Activated CD8-positive, alpha-beta T cell treated with anti-CD3 and anti-CD28 coated beads for 36 hours (primary cell): ENCODE measurements around the gene CST2. TPM values are rescaled to one million over a fixed set of nuclear protein-coding genes. Genes with fewer than 3 reads are reported as not detected.
"Not testable (repeated sequence)": the region's sequence is repeated elsewhere in the genome, so short reads cannot be mapped to it uniquely, and the experiment has no call there.

Experiments
- ATAC-seq: fragments of 200-7000 bp; cut with Tn5 transposase; one replicate; pipeline ENCODE4 v1.10.0; 2021; ENCODE audit warnings: mild to moderate bottlenecking, moderate library complexity
- CTCF ChIA-PET: fragments of 350-600 bp; sonication (Branson Sonifier 250); formaldehyde crosslinking; loops from one replicate; lab custom pipeline; 2021; ENCODE audit warnings: antibody characterized with exemption; lab: Charles Lee
- POLR2A ChIA-PET: fragments of 350-600 bp; sonication (Branson Sonifier 250); formaldehyde crosslinking; loops from one replicate; lab custom pipeline; 2021; ENCODE audit warnings: antibody characterized with exemption; lab: Charles Lee
- DNase-seq: peaks from one replicate; pipeline ENCODE4 v3.0.0-alpha.2; 2020
- H3K27ac Mint-ChIP-seq: one replicate; pipeline ENCODE4 v1.8.0; 2021; ENCODE audit warnings: mild to moderate bottlenecking, mixed read lengths
- H3K27me3 Mint-ChIP-seq: one replicate; pipeline ENCODE4 v1.8.0; 2021; ENCODE audit warnings: mixed read lengths
- H3K36me3 Mint-ChIP-seq: one replicate; pipeline ENCODE4 v1.8.0; 2021; ENCODE audit warnings: low read depth, mixed read lengths
- H3K4me1 Mint-ChIP-seq: one replicate; pipeline ENCODE4 v1.8.0; 2021; ENCODE audit warnings: low read depth, mixed read lengths
- H3K4me3 Mint-ChIP-seq: one replicate; pipeline ENCODE4 v1.8.0; 2021; ENCODE audit warnings: mild to moderate bottlenecking, moderate library complexity, mixed read lengths
- H3K9me3 Mint-ChIP-seq: one replicate; pipeline ENCODE4 v1.8.0; 2021; ENCODE audit warnings: mixed read lengths
- CTCF ChIP-seq: fragments of 200-600 bp; IDR thresholded peaks from one replicate; pipeline ENCODE4 v1.8.0; 2022; ENCODE audit warnings: antibody characterized with exemption, mild to moderate bottlenecking
- intact Hi-C: fragments of 100-400 bp; cut with micrococcal nuclease; formaldehyde crosslinking; loops from one replicate; pipeline ENCODE4 v1.10.0; 2022
- total RNA-seq, 2 experiments: library from RNA; stranded (reverse); gene quantifications; one replicate each; pipeline ENCODE4 v1.2.3, GENCODE V29; 2021

The CST2 gene
- total RNA-seq, 2 experiments from 2014 or later = not detected

DNA sequence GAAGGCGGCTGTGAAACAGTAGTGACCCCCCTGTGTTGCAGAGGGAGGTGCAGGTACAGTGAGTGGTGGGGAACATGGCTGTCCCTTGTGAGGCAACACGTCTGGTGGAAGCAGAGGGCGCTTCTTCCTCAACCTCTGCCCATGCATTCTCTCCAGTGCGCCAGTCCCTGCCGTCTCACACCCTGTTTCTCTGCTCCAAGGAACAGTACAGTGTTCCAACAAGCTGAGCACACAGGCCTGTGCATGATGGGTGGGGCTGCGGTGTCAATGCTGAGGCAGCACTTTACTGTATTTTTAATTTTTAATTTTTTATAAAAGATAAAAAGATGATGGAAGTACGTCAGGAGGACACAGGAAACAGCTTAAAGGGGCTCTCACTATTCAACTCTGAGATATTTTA lies 32.5 kb downstream of the CST2 start:
- no peak for ATAC-seq
- no peak for TF ChIP-seq CTCF
- H3K9me3 Mint-ChIP-seq = no peaks in the 10 kb centered on the region
- H3K27ac Mint-ChIP-seq = no peak overlapping the region
- H3K4me1 Mint-ChIP-seq = no peaks in the 10 kb centered on the region
- ChIA-PET POLR2A (no interaction called here), CTCF (no interaction called here)
- H3K27me3 Mint-ChIP-seq = peaks cover 18% of the 10 kb centered on the region
- DNase-seq = no peak
- H3K4me3 Mint-ChIP-seq = no peak overlapping the region
- no peaks in the 10 kb centered on the region for H3K36me3 Mint-ChIP-seq
- intact Hi-C loops = no loop called here

GRCh38 chr20:23783447-23783846 lies 43.1 kb downstream of the CST2 start:
- Mint-ChIP-seq H3K4me3 (no peak overlapping the region), H3K27ac (no peak overlapping the region), H3K9me3 (no peaks in the 10 kb centered on the region), H3K36me3 (no peaks in the 10 kb centered on the region), H3K4me1 (no peaks in the 10 kb centered on the region), H3K27me3 (peaks cover 7% of the 10 kb centered on the region)
- DNase-seq (no peak), ATAC-seq (no peak)
- TF ChIP-seq CTCF = no peak
- ChIA-PET CTCF (no interaction called here), POLR2A (interaction anchor here (0.7 kb wide), 1 partner anchor 11 kb away, joined by 3 read pairs; no protein-coding TSS in a partner anchor)
- intact Hi-C loops = no loop called here

DNA sequence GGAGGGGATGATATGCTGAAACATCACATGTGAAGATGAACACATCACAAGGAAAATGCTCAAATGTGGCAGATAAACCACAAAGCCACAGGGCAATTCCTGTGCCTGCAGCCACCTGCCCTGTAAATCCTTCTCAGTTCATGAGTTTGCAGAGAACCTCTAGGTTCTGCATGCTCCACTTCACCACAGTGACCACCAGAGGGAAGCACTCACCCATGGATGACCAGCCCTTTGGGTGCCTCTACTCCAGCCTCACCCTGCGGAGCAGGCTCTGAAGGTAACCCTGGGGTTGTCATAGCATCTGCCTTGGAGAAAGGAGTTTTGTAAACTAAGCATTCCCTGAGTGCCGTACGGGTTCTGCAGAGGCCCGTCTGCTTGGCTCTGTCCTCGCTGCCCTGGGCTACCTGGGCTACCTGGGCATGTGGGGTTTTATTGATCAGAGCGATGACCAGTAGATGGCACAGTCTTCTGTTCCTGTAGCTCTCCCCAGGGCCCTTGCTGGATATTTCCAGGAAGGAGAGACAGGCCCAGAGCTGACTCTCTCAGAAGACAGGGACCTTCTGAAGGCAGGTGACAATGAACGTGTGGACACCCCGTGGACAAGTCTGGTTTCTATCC lies 44.1 kb downstream of the CST2 start:
- TF ChIP-seq CTCF = peak; percentile 28
- H3K36me3 Mint-ChIP-seq = no peaks in the 10 kb centered on the region
- ChIA-PET POLR2A (interaction anchor here (0.7 kb wide), 1 partner anchor 12 kb away, joined by 3 read pairs; no protein-coding TSS in a partner anchor), CTCF (no interaction called here)
- DNase-seq (no peak), ATAC-seq (peak; percentile 47)
- no peaks in the 10 kb centered on the region for H3K9me3 Mint-ChIP-seq
- no peak overlapping the region for H3K4me3 Mint-ChIP-seq
- intact Hi-C loops = no loop called here
- H3K27ac Mint-ChIP-seq = no peak overlapping the region
- peaks cover 9% of the 10 kb centered on the region for H3K27me3 Mint-ChIP-seq
- no peaks in the 10 kb centered on the region for H3K4me1 Mint-ChIP-seq

DNA sequence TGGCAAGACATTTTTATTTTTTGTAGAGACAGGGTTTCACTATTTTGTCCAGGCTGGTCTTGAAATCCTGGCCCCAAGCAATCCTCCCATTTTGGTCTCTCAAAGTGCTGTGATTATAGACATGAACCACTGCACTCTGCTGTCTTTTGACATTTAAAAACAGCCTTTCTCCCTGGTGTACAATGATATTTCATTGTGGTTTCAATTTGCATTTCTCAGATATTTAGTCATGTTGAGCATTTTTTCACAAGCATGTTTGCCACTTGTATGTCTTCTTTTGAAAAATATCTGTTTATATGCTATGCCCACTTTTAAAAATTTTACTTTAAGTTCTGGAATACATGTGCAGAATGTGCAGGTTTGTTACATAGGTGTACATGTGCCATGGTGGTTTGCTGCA lies 47.9 kb downstream of the CST2 start:
- H3K36me3 Mint-ChIP-seq, CTCF ChIA-PET, ATAC-seq, intact Hi-C loops, H3K27me3 Mint-ChIP-seq, DNase-seq, H3K9me3 Mint-ChIP-seq, H3K4me3 Mint-ChIP-seq, H3K27ac Mint-ChIP-seq, H3K4me1 Mint-ChIP-seq, POLR2A ChIA-PET: not testable (repeated sequence)

DNA sequence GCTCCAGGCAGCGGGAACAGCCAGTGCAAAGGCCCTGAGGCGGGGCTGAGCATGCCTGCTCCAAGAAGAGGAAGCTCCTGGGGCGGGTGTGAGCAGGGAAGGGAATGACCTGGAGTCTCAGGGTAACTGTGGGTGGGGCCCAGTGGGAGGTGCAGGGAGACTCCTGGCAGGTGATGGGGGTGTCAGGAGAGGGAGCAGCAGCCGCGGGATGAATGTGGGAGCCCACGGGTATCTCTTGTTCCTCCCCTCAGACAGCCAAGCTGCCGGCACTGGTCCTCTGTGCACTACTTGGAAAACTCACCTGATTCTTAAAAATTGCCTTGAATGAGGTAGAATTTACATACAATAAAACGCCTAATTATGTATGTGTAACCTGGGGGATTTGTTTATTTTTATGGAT lies 49.1 kb downstream of the CST2 start:
- H3K4me1 Mint-ChIP-seq, H3K9me3 Mint-ChIP-seq, H3K4me3 Mint-ChIP-seq, intact Hi-C loops, DNase-seq, H3K27ac Mint-ChIP-seq, H3K27me3 Mint-ChIP-seq, H3K36me3 Mint-ChIP-seq, ATAC-seq, POLR2A ChIA-PET, CTCF ChIA-PET: not testable (repeated sequence)

GRCh38 chr20:23776067-23776771 lies 50.3 kb downstream of the CST2 start:
- Mint-ChIP-seq H3K36me3 (no peaks in the 10 kb centered on the region), H3K27me3 (peaks cover 6% of the 10 kb centered on the region), H3K4me1 (no peaks in the 10 kb centered on the region), H3K27ac (no peak overlapping the region), H3K9me3 (no peaks in the 10 kb centered on the region), H3K4me3 (no peak overlapping the region)
- POLR2A ChIA-PET = no interaction called here
- DNase-seq (no peak), ATAC-seq (no peak)
- CTCF ChIA-PET = no interaction called here
- no peak for TF ChIP-seq CTCF
- intact Hi-C loops = no loop called here
